Endometrial microvascular endothelial cells (primary cell): ENCODE results near the gene IFIT1B. TPM values are rescaled to one million over a fixed set of nuclear protein-coding genes. Genes with fewer than 3 reads are reported as not detected.
"Not testable (repeated sequence)": the region's sequence is repeated elsewhere in the genome, so short reads cannot be mapped to it uniquely, and the experiment has no call there.

Experiments
- in situ Hi-C: cut with HindIII; loops from 2 replicates; pipeline ENCODE4 v1.10.0; 2017; ENCODE audit warnings: low sequenced_read_pairs, low pct_unique_long_range_greater_than_20kb; ENCODE audit errors: inconsistent ontology term
- total RNA-seq: library from RNA; depleted of rRNA; stranded (reverse); fragments of >200 nt; gene quantifications from one replicate; pipeline ENCODE4 v1.2.3, GENCODE V29; 2015; ENCODE audit errors: inconsistent ontology term

Gene IFIT1B
- total RNA-seq, 1 donor from 2014 or later = not detected

DNA sequence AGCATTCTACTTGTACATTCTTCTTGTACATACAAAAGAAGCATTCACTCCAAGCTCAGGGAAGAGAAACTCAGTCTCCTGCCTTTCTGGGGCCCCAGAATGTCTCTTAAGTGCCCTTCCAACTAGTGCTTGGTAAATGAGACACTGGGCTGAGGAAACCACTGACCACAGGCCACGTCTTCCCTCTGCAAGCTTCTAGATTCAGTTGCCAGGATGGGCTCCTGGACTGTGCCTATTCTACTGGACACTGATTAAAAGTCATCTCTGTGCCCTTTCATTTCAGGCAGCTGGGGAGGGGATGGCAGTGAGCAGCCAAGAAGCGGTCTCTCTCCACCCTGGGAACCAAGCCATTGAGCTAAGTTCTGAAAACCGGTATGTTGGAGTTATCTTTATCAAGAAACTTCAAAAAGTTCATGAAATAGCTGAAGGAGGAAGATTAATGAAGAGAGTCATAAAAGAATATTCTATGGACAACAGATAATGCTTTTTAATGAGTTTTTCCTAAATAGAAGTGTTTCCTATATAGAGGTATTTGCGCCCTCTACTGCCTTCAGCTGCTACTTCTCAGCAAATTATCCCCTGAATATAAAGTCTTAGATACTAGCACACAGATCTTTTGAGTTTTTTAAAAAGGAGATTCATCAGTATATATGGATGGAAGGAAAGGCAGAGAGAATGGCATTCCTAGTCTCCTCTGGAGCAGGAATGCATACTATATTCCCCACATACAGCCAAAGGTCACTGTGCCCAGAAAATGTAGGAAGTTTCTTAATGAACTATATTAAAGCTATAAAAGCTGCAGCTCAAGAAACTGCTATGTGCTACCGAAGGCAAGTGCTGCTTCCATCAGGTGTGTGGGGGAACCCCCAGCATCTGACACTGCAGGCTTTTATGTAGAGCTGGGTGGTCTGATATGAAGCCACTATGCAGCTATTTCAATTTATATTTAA is 8.4 kb upstream of the IFIT1B start:
- in situ Hi-C loops = no loop called here

DNA sequence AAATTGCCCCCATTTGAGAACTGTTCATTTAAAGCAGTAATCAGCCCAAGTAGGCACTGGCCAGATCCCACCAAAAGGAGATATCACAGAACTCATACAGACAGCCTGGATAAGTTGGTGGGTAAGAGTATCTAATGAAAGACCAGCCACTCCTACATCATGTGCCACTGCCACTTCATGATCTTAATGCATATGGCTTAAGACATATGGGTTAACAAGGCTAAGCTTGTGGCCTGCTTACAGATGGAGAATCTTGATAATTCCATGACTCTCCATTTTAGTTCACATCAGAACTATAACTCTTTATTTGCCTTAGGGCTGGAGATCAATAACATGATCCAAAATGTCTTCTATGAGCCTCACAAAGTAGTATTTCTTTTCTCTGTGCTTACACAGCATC is 6.8 kb upstream of the IFIT1B start:
- in situ Hi-C loops = no loop called here

DNA sequence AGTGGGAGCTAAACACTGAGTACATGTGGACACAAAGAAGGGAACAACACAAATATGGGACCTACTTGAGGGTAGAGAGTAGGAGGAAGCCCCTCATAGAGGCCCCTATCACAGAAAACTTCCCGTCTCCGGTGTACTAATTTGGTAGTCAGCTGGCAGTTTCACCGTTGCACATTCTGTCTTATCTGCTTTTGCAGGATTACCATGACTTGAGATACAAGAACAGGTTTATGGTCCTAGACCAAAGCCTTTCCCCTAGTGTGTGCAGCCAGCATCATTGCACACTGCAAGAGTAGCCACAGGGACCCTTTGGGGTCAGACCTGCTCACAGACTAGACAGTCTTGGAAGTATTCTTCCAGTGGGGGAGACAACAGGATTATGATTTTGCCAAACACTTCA is 5.9 kb upstream of the IFIT1B start:
- in situ Hi-C loops = no loop called here

DNA sequence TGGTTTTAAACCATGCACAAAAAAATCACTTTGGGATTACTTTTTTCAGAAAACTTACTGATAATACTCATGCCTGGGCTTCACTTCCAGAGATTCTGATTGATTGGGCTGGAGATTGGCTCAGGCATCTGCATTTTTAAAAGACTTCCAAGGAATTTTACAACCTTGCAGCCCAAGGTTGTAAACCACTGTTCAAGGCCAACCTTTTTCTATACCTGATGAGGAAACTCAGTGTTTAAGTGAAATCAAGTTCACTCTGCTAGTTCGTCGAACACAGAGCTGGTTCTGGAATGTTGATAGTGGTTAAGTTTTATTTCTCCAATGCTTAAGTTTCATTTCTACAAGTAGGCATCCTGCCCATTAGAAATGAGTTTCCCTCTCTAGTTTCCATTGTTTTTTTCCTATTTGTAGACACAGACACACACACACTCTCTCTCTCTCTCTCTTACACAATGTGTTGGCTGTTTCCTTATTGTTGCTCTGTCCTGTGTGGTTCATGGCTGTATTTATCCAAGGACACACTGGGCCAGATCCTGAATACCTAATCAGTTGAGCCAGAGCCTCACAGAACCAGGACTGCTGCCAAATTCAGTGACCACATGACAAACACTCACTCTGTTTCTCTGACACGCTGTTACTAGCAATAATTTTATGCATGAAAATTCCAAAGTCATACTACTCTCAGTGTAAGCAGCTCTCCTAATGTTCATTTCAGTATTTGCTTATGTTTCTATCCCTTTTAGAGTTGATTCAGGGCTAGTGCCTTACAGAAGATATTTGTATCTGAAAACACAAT is 3.7 kb upstream of the IFIT1B start:
- in situ Hi-C loops = no loop called here

DNA sequence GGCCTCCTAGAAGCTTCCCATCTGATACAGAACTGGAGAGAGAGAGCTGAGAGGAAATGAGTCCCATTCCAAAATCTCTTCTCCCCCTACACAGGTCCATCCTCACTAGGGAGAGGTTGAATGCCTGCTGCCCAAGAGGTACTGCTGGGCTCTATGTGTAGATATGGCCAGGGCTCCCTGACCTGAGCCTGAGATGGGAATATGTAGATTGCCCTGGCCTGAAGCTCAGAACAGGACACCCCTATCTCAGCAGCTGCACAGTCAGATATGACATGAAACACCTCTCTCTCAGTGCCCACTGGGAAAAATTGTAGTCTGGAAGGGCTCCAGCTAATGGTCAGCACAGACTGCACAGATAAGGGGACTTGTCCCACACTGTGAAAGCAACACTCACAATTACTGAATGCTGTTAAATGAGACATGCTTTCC is 3.1 kb upstream of the IFIT1B start:
- in situ Hi-C loops = no loop called here

DNA sequence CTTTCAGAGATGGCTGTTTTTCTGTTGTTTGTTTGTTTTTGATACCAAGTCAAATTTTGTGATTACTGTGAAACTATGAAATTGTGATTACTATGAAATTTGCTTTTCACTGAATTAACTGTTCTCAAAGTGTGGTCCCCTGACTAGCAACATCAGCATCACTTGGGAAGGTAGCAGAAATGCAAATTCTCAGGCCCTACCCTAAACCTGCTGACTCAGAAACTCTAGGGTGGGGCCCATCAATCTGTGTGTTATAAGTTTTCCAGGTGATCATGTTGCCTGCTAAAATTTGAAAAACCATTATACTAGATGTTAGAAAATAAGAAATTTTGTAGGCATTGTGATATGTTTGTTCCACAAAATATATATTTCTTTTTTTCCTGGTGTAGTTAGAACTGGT is 1.2 kb downstream of the IFIT1B start:
- in situ Hi-C loops = no loop called here

DNA sequence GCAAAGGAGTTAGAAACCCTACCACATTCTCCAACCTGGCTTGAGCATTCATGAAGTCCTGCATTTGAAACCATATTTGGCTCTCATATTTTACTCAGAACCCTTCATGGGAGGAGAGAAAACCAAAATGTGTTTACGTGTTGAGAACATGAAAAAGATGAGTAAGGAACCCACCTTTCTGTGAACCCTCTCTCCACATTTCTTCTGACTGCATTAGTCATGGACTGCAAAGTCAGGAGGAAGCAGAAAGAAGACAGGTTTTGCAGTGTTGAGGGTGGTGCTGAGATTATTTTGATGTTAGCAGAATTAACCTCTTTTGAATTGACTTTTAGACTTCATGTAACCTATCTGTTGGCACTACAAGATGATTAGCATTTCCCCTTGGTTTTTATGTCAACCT is 4.9 kb downstream of the IFIT1B start:
- in situ Hi-C loops = no loop called here

DNA sequence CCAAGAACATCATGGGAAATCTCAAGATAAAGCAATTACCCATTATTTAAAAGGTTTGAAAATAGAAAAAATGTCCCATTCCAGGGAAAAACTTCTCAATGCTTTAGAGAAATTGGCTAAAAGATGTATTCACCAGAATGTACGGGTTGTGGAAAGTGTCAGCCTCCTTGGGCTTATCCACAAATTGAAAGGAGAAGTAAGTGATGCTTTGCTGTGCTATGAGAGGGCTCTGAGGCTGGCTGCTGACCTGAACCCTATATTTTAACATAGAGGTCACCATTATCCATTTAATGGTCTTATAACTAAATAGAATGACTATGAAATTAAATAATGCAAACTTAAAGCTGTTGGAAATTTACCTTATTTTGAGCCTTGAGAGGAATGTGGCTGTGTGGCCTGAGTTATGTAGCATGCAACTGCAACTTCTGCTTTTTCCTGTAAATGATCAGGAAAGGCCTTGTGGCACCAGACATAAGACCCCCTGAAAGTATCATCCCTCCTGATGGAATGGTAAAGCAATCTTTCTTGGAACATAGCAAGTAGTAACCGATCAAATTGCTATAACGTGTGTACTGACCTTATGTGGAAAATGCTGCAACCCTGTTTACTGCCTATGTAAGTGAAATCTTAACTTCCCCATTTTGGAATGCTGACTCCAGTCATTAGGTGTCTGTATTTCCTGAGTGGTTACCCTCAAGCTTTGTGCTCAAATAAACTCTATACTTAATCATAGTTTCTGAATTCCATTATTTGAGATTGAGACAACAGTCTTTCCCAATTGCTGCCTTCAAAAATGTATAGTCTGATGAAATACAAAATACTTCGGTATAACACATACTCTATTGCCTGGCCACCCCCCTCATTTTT is 6.9 kb downstream of the IFIT1B start:
- in situ Hi-C loops = no loop called here

DNA sequence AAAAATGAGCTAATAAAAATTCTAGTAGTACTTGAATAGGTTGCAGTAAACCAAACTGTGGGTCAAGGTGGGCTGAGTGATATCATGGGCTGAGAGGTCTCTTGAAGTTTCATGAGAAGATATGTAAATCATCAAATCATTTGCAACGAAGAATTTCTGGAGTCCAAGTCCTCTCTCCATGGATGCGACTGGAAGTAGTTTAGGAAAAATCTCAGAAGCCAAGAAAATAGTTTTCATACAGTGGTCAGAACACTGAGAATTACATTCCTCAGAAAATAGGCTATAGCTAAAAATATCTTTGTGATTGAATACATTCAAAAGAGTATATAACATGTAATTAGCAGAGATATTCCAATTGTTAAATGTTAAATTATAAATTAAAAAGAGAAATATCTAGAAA is 10.9 kb downstream of the IFIT1B start:
- in situ Hi-C loops = no loop called here

DNA sequence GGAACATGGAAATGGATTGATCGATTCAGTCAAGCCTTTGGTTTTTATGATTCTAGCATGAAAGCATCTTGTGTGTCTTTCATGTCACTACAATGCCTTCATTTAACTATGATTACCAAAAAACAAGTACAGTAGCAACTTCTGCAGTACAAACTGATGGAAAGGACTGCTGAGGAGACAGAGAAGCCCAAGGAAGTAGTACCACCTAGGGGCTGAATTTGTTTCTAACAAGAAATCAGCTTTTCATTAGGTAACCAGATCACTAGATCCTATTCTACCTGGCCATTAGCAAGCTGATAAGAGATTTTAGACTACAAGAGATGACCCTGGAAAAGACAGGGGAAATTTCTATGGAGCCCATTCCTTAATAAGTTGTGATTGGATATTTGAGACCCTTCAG is 11.4 kb downstream of the IFIT1B start:
- in situ Hi-C loops = no loop called here

DNA sequence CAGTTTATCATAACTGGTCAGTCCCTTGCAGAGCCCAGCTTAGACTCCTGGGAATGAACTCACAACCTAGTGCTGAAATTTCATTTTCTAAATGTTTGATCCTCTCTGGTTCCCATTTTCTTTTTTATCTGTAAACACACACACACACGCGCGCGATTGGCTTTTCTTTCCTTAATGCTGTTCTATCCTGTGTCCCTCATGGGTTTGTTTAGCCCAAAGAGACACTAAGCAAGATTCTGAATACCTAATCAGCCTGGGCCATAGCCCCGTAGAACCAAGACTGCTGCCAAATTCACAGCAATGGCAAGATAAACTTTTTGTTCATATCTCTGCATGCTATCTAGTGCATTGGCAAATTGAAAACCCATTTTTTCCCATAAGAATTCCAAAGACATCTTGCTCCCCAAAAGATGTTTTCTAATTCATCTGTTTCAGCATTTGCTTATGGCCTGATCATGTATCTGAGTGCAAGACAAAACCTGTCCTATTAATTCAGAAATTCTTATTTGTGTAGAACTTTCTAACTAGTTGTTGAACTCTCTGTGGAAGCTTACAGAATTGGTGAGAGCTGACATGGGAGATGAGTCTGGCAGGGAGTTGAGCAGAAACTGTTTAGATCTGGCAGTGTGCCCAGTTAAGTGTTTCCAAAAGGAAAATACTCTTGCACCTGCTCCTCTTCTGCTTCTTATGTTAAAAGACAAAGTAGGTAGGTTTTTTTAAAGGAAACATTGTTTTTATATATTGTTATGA is 12.8 kb downstream of the IFIT1B start:
- in situ Hi-C loops = no loop called here

DNA sequence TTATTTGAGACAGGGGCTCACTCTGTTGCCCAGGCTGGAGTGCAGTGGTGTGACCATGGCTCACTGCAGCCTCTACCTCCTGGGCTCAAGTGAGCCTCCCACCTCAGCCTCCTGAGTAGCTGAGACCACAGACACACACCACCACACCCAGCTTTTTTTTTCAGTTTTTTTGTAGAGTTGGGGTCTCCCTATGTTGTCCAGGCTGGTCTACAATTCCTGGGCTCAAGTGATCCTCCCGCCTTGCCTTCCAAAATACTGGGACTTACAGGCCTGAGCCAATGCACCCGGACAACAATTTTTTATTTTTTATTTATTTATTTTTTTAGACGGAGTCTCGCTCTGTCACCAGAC is 13.3 kb downstream of the IFIT1B start:
- in situ Hi-C loops = not testable (repeated sequence)

DNA sequence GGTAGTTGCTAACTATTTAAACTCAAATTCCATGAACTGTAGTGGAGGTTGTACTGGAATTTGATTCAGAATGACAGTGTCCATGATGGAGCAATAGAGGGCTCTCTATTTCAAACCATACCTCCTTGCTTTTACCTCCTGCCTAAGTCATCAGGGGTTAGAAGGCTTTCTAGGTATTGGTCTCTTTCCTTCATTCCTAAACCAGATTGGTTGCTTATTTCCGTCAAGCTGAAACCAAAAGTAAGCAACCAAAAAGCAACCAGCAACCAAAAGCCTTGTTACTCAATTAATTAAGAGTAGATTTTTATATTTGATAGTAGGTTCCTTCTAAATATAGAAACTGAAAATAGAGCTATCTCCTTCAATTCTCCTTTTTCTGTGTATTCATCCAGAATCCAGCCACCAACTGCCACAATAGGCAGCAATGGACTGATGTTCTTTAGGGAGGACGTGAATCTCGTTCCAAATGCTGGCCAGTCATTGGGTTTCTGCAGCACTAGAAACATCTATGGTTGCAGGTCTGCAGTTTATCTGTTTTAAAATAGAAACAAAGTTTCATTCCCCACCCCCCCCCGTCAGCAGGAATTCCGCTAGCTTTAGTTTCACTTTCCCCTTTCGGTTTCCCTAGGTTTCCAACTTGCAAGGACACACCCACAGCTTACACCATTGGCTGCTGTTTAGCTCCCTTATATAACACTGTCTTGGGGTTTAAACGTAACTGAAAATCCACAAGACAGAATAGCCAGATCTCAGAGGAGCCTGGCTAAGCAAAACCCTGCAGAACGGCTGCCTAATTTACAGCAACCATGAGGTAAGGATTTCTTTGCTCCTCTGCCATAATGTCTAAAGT is 14.3 kb downstream of the IFIT1B start, which contains the start of gene IFIT1:
IFIT1 (plus strand) TSS at position 717 of the 850 bp plus-strand sequence; CDS start at position 807, 90 bp downstream.
- in situ Hi-C loops = no loop called here

DNA sequence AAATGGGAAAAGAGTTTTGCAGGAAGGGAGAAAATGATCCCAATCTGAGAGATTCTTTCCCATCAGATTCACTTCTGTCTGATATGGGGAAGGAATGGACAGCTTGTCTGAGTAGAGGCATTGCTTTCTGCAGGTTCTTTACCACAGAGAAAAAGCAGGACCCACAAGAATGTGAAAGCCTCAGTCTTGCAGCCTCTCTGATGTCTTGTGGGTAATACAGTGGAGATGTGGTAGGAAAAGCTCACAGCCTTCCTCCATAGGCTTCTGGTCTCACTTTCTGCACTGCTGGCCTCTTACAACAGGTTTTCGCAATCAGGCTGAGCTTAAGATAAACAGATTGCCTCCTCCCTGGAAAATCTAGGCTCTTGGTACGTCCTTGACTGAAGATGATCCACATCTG is 15.1 kb downstream of the IFIT1B start:
- in situ Hi-C loops = no loop called here

DNA sequence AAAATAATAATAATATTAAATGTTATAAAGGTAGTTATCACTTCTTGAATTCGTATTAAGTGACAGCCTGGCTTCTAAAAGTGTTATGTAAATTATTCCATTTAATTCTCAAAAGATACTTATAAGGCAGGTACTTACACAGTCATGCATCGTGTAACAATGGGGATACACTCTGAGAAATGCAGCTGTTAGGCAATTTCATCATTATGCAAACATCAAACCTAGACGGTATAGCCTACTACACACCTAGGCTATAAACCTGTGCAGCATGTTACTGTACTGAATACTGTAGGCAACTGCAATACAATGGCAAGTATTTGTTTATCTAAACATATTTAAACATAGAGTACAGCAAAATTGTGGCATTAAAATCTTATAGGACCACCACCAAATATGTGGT is 16.0 kb downstream of the IFIT1B start:
- in situ Hi-C loops = no loop called here

DNA sequence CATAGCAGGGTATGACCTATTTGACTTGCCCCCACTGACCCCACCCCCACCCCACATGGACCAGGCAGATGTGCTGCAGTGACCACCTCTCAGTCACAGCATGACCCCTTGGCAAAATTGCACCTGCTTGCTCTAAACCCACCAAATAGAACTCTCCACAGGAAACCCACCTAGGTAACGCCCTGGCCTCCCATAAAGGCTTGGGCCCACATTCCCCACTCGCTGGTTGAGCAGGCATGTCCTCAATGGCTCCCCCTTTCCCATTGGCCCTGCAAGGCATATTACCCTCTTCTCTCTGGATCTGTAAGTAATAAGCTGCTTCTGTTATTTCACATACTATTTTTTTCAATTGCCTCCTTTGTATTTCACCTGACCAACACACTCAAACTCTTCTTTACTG is 17.3 kb downstream of the IFIT1B start:
- in situ Hi-C loops = no loop called here

DNA sequence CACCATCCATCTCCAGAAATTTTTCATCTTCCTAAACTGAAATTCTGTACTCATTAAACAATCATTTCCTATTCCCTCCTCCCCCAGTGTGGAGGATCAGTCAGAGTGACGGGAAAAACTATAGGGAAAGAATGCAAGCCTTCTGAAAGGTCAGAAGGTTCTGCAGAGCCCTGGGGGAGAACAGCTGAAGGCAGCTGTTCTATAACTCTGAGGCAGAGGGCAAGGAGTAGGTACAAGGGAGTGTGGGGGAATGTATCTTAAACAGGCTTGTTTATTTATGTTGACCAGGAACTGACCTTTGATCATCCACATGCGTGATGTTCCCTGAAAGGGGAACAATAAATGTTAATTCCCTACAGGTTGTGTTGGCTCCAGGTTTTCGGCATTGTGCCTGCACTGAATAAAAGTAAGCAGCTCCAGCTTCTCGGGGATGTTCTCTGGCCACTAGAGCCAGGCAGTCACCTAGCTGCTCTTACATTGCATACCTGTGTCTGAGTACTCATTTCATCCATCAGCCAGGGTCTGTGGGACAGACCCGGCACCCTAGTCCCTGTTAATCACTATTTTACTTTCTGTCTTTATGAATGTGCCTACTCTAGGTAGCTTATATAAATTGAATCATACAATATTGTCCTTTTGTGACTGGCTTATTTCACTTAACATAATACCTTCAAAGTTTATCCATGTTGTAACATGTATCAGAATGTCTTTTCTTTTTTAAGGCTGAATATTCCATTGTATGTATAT is 20.3 kb downstream of the IFIT1B start:
- in situ Hi-C loops = no loop called here
